Subcutaneous abdominal adipose tissue (tissue), 5 donors: ENCODE measurements around the gene TMIE.

Experiments used
- H3K27ac ChIP-seq: one replicate; pipeline ENCODE4 v1.7.0; 2013; ENCODE audit warnings: low read depth, mild to moderate bottlenecking, inconsistent platforms, low read length, moderate library complexity
- H3K27me3 ChIP-seq, 5 donors: one replicate each; pipeline ENCODE4 v1.7.0; 2013; ENCODE audit warnings: low read length in 5 of 5, inconsistent platforms in 1 of 5; ENCODE audit not compliant: control insufficient read depth in 5 of 5, insufficient read depth in 4 of 5
- H3K36me3 ChIP-seq, 5 donors: one replicate each; pipeline ENCODE4 v1.7.0; 2013; ENCODE audit warnings: low read length in 5 of 5; ENCODE audit not compliant: control insufficient read depth in 5 of 5, insufficient read depth in 5 of 5
- H3K4me1 ChIP-seq, 5 donors: one replicate each; pipeline ENCODE4 v1.7.0; 2013; ENCODE audit warnings: low read length in 5 of 5, mild to moderate bottlenecking in 3 of 5, moderate library complexity in 1 of 5; ENCODE audit not compliant: control insufficient read depth in 5 of 5, insufficient read depth in 5 of 5
- H3K4me3 ChIP-seq, 5 donors: one replicate each; pipeline ENCODE4 v1.7.0; 2013; ENCODE audit warnings: low read length in 5 of 5, low read depth in 1 of 5
- H3K9ac ChIP-seq, 5 donors: one replicate each; pipeline ENCODE4 v1.7.0; 2013; ENCODE audit warnings: low read length in 5 of 5, mild to moderate bottlenecking in 4 of 5, moderate library complexity in 3 of 5
- H3K9me3 ChIP-seq, 5 donors: one replicate each; pipeline ENCODE4 v1.7.0; 2013; ENCODE audit warnings: low read length in 5 of 5; ENCODE audit not compliant: control insufficient read depth in 5 of 5
- donor health status: healthy.
- donor health status: healthy.
- donor health status: healthy.
- donor health status: healthy.
- donor health status: healthy.

The TMIE gene

DNA sequence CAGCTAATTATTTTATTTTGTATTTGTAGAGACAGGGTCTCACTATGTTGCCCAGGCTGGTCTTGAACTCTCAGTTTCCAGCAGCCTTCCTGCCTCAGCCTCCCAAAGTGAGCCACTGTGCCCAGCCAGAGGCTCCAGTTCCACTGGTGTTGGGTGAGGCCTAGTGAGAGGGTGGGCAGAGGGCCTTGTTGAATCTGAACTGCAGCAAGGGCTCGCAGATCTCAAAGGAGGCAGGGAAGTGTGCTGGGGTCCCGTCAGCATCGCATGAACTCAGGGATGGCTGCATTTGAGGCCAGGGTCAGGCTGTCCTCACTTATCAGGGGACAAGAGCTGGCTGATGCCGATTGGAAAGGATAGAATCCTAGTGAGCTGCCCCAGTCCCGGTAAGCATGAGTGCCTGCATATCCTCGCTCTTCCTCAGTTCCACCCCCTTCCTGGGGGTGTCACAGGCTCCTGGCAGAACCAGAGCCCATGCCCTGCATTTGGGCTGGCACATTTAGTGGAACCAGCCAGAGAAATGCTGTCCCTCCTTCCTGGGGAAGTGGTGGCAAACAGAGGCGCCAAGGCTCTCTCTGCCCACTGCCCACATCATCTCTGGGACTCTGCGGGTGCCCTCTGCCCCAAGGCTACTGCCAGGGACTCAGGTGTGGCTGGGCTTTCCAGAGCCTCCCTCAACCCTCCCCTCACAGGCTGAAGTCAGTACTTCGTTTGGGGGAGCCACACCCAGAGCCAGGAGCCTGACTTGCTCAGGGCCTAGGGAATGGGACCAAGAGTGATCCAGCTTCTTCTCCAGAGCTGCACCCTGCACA, 31.8 kb upstream of the TMIE start:
- H3K36me3 ChIP-seq, result peaks cover 0 to 38% (median 24%) of the 10 kb centered on the region in 5 donors
- no peak overlapping the region for H3K4me3 ChIP-seq
- no peak overlapping the region for H3K9ac ChIP-seq
- H3K9me3 ChIP-seq, result no peaks in the 10 kb centered on the region
- H3K27ac ChIP-seq, result no peak overlapping the region
- no peaks in the 10 kb centered on the region for H3K4me1 ChIP-seq
- H3K27me3 ChIP-seq, result no peaks in the 10 kb centered on the region

DNA sequence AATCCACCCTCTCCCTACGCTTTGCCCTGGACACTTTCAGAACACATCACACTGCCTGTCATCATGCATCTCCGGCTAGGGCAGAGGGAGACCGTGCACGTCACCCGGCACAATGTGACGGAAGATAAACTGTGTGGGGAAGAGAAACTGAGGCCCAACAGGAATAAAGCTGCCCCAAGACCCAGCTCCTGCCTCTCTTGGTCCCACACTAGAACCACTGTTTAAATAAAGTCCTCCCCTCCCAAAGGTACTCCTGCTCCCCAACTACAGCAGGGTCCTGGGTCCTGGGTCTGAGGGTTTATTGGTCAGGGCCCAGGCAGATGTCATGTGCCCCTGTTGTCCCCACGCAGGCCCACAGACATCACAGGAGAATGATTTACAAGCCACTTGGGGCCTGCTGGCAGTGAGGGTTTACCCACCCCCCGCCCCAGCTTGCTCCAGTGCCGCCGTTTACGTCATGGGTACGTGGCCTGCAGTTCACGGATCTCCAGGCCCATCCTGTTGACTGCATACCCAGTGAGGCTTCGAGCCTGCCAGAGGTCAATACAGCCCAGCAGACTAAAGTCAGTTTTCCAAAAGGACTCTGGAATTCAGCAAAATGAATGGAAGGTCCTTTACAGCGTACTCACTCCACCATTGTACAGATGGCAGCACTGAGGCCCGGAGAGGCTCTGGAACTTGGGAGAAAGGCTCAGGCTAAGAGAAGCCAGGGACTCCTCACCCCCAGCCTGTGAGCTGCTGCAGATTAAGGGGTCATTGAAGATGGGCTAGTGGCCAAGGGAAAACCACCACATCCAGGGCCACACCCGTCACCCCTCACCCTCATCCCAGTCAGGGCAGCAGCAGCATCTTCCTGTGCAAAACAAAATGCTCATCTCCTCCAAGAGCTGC, 30.9 kb upstream of the TMIE start:
- Histone ChIP-seq H3K4me1 (no peaks in the 10 kb centered on the region), H3K27ac (no peak overlapping the region), H3K27me3 (no peaks in the 10 kb centered on the region), H3K4me3 (no peak overlapping the region), H3K9me3 (no peaks in the 10 kb centered on the region), H3K9ac (no peak overlapping the region), H3K36me3 (peaks cover 0 to 47% (median 28%) of the 10 kb centered on the region in 5 donors)

DNA sequence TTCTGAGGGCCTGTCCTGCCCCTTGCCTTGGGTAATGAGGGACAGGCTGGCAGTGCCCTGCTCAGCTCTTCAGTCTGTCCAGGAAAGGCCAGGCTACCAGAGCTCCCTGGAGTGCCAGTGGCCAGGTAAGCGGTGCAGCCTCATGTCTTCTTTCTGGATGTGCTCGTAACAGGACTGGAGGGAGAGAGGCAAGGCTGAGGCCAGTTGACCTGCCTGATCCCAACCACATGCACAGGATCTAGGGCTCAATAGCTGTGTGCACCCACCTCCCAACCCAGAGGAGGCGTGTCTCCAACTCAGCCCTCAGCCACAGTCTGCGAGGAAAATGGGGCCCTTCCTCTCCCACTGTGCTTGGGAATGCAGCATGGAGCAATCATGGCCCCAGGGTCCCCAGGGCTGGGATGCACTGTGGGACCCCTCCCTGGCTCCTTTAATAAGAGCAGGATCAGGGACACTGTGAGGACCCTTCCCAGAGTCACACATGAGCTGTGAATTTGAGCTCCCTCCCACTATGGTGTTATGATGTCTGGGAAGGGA, 30.2 kb upstream of the TMIE start:
- Histone ChIP-seq H3K4me3 (no peak overlapping the region), H3K9ac (no peak overlapping the region), H3K27me3 (no peaks in the 10 kb centered on the region), H3K36me3 (peaks cover 0 to 54% (median 34%) of the 10 kb centered on the region in 5 donors), H3K4me1 (peaks cover 0 to 2% (median 0%) of the 10 kb centered on the region in 5 donors), H3K9me3 (no peaks in the 10 kb centered on the region), H3K27ac (no peak overlapping the region)

DNA sequence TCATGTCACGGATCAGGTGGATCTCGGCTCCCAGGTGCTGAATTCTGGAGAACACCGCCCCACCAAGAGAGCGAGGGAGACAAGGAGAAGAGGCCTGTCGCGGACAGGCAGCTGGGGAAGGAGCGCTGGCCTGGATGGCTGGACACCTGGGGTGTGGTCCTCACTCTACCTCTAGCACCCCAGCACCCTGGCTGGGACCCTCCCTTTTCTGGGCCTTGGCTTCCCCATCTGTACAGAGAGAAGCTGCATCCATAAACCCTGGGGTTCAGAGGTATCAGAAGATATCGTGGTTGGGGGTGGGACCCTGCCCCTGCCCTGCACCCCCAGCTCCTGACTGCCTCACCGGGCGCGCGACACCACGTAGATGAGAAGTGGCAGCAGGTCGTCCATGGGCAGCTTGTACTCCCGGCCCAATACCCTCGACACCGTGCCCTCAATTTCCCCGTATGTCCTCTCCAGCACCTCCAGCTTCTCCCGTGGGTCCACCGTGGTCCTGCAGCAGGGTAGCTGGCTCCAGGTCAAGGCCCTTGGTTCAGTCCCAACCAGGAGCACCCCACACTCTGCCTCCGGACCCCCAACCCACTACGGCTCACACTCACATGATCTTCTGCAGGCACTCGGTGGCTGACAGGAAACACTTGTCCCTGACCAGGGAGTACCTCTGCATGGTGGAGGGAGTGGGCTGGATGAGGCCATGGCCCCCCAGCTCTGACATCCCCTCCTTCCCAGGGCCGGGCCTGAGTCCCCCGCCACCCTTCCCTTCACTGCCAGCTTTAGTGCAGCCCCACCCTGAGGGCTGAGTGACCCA, 29.4 kb upstream of the TMIE start:
- Histone ChIP-seq H3K4me1 (peaks cover 0 to 5% (median 0%) of the 10 kb centered on the region in 5 donors), H3K9ac (no peak overlapping the region), H3K27ac (no peak overlapping the region), H3K36me3 (peaks cover 0 to 56% (median 37%) of the 10 kb centered on the region in 5 donors), H3K27me3 (no peaks in the 10 kb centered on the region), H3K9me3 (no peaks in the 10 kb centered on the region), H3K4me3 (no peak overlapping the region)

DNA sequence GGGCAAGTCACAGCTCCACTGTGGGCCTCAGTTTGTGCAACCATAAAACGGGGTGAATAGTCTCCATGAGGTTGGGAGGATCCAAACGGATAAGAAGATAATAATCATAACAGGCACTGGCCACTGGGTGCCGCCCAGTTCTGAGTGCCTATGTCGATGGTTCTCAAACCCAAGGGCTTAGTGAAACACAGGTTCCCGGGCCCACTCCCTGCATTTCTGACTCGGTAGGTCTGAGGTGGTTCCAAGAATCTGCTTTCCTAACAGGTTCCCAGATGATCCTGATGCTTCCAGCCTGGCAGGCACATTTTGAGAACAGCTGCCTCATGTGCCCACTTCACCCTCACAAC, 28.9 kb upstream of the TMIE start:
- H3K27me3 ChIP-seq, result no peaks in the 10 kb centered on the region
- no peaks in the 10 kb centered on the region for H3K9me3 ChIP-seq
- H3K27ac ChIP-seq, result no peak overlapping the region
- H3K4me1 ChIP-seq, result peaks cover 0 to 8% (median 4%) of the 10 kb centered on the region in 5 donors
- peaks cover 0 to 56% (median 37%) of the 10 kb centered on the region in 5 donors for H3K36me3 ChIP-seq
- H3K4me3 ChIP-seq, result no peak overlapping the region
- H3K9ac ChIP-seq, result no peak overlapping the region

DNA sequence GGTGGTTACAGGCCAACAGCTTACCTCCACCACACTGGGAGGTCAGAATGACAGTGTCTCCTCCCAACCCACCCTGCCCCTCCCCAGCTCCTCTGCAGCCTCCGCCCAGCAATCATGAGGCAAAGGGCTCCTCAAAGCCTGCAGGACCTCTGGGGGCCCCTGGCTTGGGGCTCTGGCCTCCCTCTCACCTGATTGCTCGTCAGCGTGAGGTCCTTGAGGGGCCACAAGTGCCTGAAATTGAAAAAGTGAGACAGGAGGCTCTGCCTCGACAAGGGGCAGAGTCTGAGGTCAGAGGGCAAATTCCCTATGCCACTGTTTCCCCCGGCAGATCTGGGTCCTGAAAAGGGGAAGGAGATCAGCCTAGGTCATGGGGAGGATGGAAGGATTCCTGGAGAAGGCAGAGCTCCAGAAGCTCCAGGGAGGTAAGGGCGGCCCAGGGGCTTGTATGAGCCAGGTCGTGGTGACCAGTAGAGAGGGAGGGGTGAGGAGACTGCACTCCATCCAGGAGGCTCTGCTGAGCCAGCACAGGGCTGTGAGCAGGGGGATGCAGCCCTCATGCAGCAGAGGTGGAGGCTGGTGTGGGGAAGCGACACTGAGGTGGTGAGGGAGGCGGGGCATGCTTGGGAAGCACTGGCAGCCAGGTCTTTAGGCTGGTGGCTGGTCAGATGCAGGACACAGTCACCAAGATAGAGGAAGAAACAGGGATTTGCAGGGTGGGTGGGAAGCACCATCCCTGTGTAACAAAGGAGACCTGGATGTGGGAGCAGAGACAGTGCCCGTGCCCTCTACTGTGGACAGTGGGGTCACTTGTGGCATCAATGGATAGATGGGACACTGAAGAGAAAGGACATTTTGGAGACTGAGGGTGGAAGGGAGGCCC, 27.8 kb upstream of the TMIE start:
- Histone ChIP-seq H3K36me3 (peaks cover 0 to 58% (median 37%) of the 10 kb centered on the region in 5 donors), H3K27ac (no peak overlapping the region), H3K9ac (no peak overlapping the region), H3K4me3 (no peak overlapping the region), H3K27me3 (no peaks in the 10 kb centered on the region), H3K9me3 (no peaks in the 10 kb centered on the region), H3K4me1 (peaks cover 0 to 11% (median 5%) of the 10 kb centered on the region in 5 donors)

DNA sequence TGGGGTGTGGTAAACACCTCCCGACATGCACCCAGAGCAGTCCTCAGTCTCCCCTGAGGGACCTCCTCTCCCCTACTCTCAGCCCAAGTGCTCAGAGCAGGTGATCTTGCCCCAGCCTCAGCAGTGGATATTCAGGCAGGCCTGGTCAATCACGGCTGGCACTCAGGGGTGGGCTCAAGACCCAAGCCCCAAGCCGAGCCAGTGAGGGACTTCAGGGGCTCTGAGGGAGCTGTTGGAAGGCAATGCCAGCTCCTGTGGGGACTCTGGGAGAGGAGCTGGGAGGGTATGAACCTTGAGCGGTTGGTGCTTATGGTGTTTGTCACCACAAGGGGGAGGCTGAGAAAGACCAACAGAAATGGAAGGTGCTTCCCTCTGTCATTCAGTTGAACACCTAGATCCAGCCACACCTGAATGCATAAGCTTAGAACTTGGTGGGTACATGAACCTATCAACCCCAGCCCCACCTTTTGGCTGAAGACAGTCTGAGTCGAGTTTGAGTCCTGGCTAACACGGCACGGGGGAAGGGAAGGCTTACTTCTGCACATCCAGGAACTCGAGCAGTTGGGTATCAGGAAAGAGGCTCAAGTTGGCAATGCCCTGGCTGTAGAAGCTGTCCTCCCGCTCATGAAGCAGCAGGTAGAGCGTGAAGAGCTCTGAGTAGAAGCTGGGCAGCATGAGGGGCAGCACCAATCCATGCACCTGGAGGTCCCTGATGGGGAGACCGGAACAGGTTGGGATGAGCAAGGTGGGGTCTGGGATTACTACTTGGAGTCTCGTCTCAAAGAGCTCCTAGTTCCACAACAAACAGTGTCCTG, 27.0 kb upstream of the TMIE start:
- Histone ChIP-seq H3K36me3 (peaks cover 0 to 63% (median 37%) of the 10 kb centered on the region in 5 donors), H3K27me3 (no peaks in the 10 kb centered on the region)

DNA sequence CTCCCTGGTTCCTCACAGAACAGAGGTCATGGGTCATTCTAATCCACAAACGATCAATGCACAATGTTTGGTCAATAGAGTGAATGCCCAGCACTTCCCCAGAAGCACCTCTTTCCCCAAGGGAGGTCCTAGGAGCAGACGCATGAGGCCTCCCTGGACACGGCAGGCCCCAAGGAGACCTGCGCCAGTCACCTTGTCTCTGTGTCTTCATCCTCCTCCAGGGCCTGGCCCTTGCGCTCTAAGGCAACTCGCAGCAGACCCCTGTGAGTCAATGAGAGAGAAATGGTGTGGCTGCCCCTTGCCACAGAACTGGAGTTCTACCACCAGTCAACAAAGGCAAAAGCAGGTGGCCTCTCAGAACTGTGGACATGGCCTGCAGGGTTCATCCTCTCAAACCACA, 25.8 kb upstream of the TMIE start:
- no peak overlapping the region for H3K4me3 ChIP-seq
- H3K9me3 ChIP-seq, result no peaks in the 10 kb centered on the region
- no peak overlapping the region for H3K27ac ChIP-seq
- H3K36me3 ChIP-seq, result peaks cover 0 to 74% (median 45%) of the 10 kb centered on the region in 5 donors
- H3K27me3 ChIP-seq, result no peaks in the 10 kb centered on the region
- H3K4me1 ChIP-seq, result peaks cover 0 to 11% (median 5%) of the 10 kb centered on the region in 5 donors
- H3K9ac ChIP-seq, result no peak overlapping the region

More for the DNA sequence above, 27.0 kb upstream of the TMIE start:
- no peak overlapping the region for H3K4me3 ChIP-seq
- H3K9ac ChIP-seq, result no peak overlapping the region
- H3K4me1 ChIP-seq, result peaks cover 0 to 11% (median 5%) of the 10 kb centered on the region in 5 donors
- H3K9me3 ChIP-seq, result no peaks in the 10 kb centered on the region
- no peak overlapping the region for H3K27ac ChIP-seq
